Activated CD8-positive, alpha-beta memory T cell treated with anti-CD3 and anti-CD28 coated beads for 24 hours (primary cell): ENCODE measurements around the gene SLC13A1.
"Not testable (repeated sequence)": the region's sequence is repeated elsewhere in the genome, so short reads cannot be mapped to it uniquely, and the experiment has no call there.

Experiments used
- DNase-seq: peaks from one replicate; pipeline ENCODE4 v3.0.0-alpha.2; 2020

The SLC13A1 gene

DNA sequence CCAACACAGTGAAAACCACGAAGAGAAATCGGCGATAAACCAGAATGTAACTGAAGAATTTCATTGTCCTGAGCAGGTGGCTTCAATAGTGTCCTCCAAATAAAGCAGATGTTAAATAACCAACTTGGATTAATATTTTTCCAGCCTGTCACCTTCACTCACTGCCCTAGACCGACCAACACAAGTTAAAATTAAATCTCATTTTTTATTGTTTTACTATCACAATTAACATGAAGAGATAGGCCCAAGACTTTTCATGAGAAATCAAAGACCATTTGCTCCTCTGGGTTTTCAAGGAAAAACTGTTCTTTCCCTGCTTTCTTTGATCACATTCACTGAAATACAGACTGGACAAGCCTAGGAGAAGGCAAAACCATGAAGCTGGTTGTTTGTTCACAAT is at the start of gene SLC13A1:
Gene SLC13A1, minus strand, starts transcription at position 87 of the 400 bp plus-strand sequence. Its CDS starts 23 bp downstream, at position 64.
- no peak for DNase-seq

DNA sequence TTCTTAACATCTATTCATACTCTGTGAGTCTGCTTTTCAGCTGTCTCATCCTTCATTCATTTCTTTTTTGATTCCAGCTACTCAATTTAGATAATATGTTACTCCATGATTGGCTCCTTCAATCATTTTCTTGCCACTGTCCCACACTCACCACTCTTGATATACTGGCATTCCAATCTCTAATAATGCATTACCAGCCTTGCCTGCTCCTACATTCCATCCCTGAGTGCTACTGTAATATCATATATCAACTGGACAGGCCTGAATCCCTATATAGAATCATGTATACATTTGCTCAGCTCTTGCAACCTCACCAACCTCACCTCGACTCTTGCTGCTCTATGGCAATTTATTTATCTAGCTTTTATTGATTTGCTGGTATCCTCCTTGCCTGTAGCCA is 45.0 kb upstream of the SLC13A1 start:
- no peak for DNase-seq

DNA sequence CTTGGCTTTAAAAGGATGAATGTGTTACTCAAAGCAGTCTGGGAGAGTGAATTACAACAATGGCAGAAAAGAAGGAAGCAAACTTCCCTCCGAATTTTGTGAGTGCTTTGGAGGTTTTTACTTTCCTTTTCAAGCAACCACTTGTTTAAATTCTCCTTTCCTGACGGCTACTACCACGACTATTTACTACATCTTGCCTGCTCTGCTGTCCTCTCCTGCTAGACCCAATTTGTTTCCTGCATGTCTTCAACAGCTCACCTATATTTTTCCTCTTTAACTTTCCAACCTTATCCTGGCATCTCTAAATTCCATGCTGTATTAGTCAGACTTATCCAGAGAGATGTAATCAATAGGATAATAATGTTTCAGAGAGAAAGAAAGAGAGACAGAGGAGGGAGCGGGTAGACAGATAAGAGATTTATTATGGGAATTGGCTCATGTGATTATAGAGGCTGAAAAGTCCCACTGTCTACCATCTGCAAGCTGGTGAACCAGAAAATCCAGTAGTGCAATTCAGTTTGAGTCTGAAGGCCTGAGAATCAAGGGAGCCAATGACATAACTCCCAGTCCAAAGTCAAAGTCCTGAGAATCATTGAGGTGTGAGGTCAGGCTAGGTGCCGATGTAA is 42.8 kb upstream of the SLC13A1 start:
- DNase-seq = no peak

GRCh38 chr7:123241809-123242208 is 42.0 kb upstream of the SLC13A1 start:
- no peak for DNase-seq

DNA sequence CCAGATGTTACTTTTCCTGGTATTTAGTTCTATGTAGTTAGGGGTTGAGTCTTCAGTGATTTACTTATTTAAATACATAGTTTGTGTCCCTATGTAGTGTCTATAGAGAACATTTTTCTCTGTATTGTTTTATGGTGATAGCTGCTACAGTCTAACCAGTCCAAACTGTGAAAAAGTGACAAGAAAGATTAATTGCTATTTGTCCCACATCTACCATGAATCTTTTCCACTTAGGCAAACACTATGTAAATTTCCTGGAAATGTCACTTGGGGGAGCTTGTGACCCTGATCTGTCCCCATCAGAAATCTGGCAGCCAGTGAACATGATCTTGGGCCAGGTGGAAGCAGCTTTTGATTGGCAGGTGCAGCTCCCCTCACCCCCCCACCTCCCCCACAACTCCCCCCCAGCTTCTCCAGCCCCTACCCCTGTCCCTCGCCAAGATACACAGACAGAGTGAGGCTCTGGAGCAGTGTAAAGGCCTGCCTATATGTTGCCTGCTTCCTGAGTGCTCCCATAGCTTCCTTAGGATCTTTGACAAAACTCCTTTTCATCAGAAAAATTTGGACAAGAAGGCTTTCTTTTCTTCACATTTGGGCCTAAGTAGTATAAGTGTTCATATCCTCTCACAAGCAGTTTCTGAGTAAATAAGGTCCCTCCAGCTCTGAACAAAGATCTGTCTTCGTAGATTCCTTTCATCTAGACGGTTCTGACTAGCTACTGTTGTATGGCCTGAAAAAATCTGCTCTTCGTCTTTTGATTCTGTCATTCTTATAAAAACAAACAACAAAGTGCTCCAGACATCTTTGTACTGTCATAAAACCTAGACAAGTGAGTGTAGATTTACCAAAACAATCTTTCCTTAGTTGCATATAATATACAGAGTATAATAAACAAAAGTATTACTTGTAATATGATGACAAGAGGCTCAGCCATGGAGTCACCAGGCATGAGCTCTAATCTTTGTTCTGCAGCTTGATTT is 31.5 kb upstream of the SLC13A1 start:
- DNase-seq = no peak

DNA sequence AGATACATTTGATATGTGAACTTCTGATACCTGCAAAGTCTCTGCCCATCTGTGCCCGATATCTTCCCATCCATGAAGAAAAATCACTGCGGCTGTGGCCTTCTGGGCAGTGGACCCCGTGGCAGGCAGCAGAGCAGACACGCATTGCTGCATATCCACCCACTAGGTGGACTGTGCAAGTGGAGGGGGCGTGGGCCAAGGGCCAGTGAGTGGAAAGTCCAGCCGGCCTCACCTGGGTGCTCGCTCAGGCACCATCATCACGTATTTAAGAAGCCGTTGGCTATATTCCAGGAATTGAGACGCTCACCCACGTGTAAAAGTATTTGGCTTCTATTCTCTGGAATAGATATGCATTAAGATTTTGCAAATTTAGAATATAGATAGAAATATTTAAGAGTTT is 30.8 kb upstream of the SLC13A1 start:
- DNase-seq = no peak

DNA sequence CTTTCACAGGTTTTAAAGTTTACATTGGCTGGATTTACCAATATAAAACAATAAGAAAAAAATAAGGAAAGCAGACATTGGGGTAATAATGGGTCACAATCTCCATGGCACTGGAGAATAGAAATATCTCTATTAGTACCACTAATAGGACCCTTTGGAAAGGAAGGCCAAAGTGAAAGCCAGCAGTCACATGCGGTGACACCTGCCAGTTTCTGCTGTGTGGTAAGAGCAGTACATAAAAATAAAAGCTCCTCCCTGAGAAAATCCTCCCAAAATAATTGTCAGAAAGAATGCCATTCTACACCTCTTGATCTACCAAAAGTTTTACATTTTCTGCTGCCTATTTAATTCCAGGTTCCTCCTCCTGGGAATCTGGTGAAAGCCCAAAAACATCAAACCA is 30.4 kb upstream of the SLC13A1 start:
- no peak for DNase-seq

DNA sequence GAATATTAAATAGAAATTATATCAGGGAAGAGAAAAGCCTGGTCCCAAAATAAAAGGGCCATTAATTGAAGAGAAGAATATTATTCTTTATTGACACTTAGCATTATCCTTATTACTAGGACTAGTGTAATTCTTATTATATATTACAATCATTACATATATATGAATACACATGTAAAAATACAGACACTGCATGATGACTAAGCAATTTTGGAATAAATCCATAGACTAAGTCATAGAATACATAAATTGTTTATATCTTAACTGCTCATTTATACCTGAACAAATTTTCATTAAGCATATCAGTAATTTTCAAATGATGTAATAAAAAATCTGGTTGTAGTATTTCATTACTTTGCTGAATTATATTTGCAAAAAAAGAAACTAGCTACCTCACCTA is 29.7 kb upstream of the SLC13A1 start:
- no peak for DNase-seq

DNA sequence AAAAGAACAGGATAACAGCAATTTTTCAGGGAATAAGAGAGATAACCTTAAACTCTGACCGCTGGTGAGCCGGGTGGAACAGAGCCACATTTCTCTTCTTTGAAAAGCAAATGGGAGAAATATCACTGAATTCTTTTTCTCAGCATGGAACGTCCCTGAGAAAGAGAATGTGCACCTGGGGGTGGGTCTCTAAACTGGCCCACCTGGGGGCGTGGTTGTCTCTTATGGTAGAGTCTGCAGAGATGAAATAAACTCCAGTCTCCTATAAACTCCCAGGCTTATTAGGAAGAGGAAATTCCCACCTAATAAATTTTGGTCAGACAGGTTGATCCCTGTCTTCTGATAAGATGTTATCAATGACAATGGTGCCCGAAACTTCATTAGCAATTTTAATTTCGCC is 27.9 kb upstream of the SLC13A1 start:
- not testable (repeated sequence) for DNase-seq

- no peak for DNase-seq
Observed at GRCh38 chr7:123220396-123220795, 20.6 kb upstream of the SLC13A1 start.

GRCh38 chr7:123218866-123219265 is 19.1 kb upstream of the SLC13A1 start:
- DNase-seq = no peak

DNA sequence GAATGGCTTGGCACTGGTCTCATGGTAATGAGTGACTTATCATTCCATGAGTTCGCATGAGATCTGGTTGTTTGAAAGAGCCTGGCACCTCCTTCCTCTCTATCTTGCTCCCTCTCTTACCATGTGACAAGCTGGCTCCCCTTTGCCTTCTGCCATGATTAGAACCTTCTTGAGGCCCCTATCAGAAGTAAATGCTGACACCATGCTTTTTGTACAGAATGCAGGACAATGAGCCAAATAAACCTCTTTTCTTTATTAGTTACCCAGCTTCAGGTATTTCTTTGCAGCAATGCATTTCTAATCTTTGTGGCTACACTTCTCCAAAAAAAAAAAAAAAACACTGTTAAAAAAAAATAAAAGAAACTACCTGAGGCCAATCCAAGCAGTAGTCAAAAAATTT is 17.1 kb upstream of the SLC13A1 start:
- no peak for DNase-seq

GRCh38 chr7:123215350-123215749 is 15.6 kb upstream of the SLC13A1 start:
- DNase-seq = no peak

- no peak for DNase-seq
Observed at GRCh38 chr7:123211545-123211944, 11.8 kb upstream of the SLC13A1 start.

- DNase-seq = no peak
Observed at GRCh38 chr7:123210986-123211385, 11.2 kb upstream of the SLC13A1 start.

DNA sequence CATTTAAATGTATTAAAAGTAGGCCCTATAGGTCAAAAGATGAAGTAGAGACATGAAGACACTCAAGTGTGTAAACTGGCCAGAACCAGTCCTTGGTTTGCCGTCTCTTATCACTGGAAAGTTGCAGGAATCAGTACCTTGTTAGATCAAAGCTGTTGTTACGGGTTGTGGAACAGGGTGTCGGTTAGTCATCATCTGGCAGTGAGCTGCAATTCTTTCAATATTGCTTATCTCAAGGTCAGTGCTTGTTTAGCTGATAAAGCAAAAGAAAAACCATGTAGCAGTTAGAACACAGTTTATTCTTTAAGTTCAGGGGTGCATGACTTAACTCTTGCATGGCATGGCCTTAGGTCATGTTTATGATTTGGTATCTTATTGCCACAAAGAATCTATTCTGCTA is 10.0 kb upstream of the SLC13A1 start:
- no peak for DNase-seq

GRCh38 chr7:123208793-123209192 is 9.0 kb upstream of the SLC13A1 start:
- DNase-seq = no peak

DNA sequence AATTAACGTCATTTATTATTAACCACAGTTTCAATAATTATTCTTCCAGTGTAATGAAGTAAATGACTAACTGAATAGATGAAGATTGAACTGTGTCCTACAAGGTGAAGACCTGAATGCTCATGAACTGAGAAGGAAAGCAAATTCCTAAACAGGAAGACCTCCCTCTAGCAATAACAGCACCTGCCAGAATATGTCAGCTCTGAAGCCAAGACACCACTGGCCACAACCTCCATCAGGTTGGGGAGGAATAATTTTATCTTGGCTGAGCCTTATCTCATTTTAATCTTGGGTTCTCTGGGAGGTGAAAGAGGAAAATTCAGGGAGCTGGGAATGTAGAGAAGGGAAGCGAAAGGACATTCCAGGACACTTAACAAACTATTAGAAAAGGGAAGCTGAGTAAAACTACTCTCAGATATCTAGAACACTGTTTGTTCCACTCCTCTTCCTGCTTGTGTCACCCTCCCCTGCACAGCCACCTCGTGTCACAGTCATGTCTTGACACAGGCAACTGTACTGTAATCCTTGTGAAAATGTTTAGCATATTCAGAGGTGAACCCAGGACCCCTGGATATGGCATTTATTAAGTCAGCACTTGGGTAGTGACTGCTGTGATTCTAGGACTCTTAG is 4.6 kb upstream of the SLC13A1 start:
- DNase-seq = no peak

- DNase-seq = no peak
Observed at GRCh38 chr7:123201901-123202300, 2.1 kb upstream of the SLC13A1 start.

GRCh38 chr7:123198668-123199652 is 809 bp downstream of the SLC13A1 start:
- DNase-seq = no peak

- DNase-seq = no peak
Observed at GRCh38 chr7:123198111-123198510, 1.7 kb downstream of the SLC13A1 start.

DNA sequence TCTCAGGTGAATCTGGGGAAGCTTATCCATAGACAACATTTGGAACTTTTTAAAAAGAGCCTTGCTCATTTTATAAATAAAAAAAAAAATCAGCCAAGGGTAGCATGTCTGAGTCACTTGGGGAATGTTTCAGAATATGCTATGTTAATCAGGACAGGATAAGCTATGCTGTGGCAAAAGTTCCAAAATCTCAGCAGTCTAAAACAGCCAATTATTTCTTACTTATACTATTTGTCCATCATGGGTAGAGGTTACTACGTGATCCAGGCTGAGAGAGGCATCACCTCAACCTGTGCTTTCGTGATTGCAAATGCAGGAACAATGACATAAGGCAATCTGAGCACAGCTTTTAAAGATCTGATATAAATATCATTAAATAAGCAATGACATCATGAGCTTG is 6.5 kb downstream of the SLC13A1 start:
- no peak for DNase-seq

DNA sequence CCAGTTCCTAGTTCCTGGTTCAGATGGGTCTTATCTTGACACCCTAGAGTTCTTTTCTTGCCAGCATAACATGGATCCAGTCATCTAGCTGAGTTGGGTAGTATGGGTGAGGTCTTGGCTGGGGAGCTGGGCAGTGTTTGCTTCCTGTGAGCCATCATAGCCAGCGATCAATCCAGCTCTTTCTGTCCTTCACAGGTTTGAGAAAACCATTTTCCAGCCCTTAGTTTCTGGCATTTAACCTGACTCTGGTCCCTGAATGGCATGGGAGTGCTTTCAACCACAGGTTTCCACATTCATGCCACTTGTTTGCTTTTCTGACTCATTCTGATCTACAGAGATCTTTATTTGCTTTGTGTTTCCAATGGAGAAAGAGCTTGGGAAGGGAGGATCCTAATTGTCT is 8.6 kb downstream of the SLC13A1 start:
- no peak for DNase-seq
